ENCODE results near the gene PPP6C. TPM values are rescaled to one million over a fixed set of nuclear protein-coding genes. Genes with fewer than 3 reads are reported as not detected.

The PPP6C gene
- total and polyA plus RNA-seq, 2 experiments from 2014 or later = 31.9 to 46.4 TPM

DNA sequence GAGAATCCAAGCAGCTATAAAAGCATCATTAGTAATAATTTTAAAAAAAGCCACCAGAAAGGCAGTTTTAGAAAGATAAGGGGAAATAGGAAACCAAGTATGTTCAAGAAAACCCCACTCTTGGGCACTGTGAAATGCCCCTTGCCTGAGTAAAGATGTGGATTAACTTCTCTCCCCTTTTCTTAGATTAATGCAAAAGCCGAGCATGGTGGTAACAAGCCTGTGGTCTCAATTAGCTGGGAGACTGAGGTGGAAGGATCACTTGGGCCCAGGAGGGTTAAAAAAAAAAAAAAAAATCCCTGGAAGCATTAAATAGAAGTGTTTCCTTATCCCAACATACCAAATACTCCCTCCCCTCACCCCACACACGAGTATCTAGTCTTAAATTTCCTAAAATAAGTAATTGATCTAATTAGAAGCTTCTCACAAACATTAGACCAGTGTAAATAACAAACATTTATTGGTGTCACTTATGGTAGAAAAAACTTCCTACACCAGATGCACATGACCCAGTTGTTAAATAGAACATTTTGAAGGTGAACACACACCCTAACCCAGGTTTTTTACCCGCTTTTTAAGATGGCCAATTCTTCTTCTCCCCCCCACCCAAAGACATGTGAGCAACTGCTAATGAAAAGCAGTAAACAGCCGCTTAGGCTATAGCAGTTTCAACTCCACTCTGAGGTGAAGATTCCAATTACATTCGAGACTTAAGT, 46.4 kb upstream of the PPP6C start:
- H3K27ac Mint-ChIP-seq = no peak overlapping the region
- H3K9me3 Mint-ChIP-seq = no peaks in the 10 kb centered on the region
- DNase-seq (ENCODE audit: low spot score) = no peak
- H2AFZ ChIP-seq = no peak overlapping the region
- peaks cover 76% of the 10 kb centered on the region for H3K36me3 Mint-ChIP-seq (ENCODE audit: low read depth)
- H3K4me3 Mint-ChIP-seq = no peak overlapping the region; the same call in 2 of the 3 replicates
- H3K27ac ChIP-seq (ENCODE audit: low read depth) = no peak overlapping the region
- H3K9me2 ChIP-seq (ENCODE audit: insufficient read depth) = no peaks in the 10 kb centered on the region
- peaks cover 42% of the 10 kb centered on the region for H3K36me3 ChIP-seq (ENCODE audit: insufficient read depth)
- H3K4me3 ChIP-seq = no peak overlapping the region; the same call in 1 of the 2 replicates
- peaks cover 52% of the 10 kb centered on the region for H3F3A ChIP-seq (replicated peaks; ENCODE audit: low read depth)
- peaks cover 12% of the 10 kb centered on the region; the same call in 1 of the 2 replicates for H3K4me1 ChIP-seq (ENCODE audit: insufficient read depth)
- TF ChIP-seq ZNF331 (CRISPR knock-in tag; IDR thresholded peaks at IDR 0.05; ENCODE audit: low read depth) = no peak
- TF ChIP-seq, protein P1, sequence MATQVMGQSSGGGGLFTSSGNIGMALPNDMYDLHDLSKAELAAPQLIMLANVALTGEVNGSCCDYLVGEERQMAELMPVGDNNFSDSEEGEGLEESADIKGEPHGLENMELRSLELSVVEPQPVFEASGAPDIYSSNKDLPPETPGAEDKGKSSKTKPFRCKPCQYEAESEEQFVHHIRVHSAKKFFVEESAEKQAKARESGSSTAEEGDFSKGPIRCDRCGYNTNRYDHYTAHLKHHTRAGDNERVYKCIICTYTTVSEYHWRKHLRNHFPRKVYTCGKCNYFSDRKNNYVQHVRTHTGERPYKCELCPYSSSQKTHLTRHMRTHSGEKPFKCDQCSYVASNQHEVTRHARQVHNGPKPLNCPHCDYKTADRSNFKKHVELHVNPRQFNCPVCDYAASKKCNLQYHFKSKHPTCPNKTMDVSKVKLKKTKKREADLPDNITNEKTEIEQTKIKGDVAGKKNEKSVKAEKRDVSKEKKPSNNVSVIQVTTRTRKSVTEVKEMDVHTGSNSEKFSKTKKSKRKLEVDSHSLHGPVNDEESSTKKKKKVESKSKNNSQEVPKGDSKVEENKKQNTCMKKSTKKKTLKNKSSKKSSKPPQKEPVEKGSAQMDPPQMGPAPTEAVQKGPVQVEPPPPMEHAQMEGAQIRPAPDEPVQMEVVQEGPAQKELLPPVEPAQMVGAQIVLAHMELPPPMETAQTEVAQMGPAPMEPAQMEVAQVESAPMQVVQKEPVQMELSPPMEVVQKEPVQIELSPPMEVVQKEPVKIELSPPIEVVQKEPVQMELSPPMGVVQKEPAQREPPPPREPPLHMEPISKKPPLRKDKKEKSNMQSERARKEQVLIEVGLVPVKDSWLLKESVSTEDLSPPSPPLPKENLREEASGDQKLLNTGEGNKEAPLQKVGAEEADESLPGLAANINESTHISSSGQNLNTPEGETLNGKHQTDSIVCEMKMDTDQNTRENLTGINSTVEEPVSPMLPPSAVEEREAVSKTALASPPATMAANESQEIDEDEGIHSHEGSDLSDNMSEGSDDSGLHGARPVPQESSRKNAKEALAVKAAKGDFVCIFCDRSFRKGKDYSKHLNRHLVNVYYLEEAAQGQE (IDR thresholded peaks at IDR 0.05; ENCODE audit: unreplicated experiment) = no peak
- TF ChIP-seq, protein P2, sequence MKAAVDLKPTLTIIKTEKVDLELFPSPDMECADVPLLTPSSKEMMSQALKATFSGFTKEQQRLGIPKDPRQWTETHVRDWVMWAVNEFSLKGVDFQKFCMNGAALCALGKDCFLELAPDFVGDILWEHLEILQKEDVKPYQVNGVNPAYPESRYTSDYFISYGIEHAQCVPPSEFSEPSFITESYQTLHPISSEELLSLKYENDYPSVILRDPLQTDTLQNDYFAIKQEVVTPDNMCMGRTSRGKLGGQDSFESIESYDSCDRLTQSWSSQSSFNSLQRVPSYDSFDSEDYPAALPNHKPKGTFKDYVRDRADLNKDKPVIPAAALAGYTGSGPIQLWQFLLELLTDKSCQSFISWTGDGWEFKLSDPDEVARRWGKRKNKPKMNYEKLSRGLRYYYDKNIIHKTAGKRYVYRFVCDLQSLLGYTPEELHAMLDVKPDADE (IDR thresholded peaks at IDR 0.05) = no peak
- TF ChIP-seq ZNF114 (CRISPR knock-in tag; IDR thresholded peaks at IDR 0.05) = no peak
- no peak for TF ChIP-seq EZH2 (IDR thresholded peaks at IDR 0.05; ENCODE audit: low read depth, unreplicated experiment)
- TF ChIP-seq CTCF (conservative IDR thresholded peaks at IDR 0.05; ENCODE audit: low read depth in 2 of 2) = no peak
- no peak for TF ChIP-seq JUNB (IDR thresholded peaks at IDR 0.05; ENCODE audit: unreplicated experiment)
- TF ChIP-seq, protein P3, sequence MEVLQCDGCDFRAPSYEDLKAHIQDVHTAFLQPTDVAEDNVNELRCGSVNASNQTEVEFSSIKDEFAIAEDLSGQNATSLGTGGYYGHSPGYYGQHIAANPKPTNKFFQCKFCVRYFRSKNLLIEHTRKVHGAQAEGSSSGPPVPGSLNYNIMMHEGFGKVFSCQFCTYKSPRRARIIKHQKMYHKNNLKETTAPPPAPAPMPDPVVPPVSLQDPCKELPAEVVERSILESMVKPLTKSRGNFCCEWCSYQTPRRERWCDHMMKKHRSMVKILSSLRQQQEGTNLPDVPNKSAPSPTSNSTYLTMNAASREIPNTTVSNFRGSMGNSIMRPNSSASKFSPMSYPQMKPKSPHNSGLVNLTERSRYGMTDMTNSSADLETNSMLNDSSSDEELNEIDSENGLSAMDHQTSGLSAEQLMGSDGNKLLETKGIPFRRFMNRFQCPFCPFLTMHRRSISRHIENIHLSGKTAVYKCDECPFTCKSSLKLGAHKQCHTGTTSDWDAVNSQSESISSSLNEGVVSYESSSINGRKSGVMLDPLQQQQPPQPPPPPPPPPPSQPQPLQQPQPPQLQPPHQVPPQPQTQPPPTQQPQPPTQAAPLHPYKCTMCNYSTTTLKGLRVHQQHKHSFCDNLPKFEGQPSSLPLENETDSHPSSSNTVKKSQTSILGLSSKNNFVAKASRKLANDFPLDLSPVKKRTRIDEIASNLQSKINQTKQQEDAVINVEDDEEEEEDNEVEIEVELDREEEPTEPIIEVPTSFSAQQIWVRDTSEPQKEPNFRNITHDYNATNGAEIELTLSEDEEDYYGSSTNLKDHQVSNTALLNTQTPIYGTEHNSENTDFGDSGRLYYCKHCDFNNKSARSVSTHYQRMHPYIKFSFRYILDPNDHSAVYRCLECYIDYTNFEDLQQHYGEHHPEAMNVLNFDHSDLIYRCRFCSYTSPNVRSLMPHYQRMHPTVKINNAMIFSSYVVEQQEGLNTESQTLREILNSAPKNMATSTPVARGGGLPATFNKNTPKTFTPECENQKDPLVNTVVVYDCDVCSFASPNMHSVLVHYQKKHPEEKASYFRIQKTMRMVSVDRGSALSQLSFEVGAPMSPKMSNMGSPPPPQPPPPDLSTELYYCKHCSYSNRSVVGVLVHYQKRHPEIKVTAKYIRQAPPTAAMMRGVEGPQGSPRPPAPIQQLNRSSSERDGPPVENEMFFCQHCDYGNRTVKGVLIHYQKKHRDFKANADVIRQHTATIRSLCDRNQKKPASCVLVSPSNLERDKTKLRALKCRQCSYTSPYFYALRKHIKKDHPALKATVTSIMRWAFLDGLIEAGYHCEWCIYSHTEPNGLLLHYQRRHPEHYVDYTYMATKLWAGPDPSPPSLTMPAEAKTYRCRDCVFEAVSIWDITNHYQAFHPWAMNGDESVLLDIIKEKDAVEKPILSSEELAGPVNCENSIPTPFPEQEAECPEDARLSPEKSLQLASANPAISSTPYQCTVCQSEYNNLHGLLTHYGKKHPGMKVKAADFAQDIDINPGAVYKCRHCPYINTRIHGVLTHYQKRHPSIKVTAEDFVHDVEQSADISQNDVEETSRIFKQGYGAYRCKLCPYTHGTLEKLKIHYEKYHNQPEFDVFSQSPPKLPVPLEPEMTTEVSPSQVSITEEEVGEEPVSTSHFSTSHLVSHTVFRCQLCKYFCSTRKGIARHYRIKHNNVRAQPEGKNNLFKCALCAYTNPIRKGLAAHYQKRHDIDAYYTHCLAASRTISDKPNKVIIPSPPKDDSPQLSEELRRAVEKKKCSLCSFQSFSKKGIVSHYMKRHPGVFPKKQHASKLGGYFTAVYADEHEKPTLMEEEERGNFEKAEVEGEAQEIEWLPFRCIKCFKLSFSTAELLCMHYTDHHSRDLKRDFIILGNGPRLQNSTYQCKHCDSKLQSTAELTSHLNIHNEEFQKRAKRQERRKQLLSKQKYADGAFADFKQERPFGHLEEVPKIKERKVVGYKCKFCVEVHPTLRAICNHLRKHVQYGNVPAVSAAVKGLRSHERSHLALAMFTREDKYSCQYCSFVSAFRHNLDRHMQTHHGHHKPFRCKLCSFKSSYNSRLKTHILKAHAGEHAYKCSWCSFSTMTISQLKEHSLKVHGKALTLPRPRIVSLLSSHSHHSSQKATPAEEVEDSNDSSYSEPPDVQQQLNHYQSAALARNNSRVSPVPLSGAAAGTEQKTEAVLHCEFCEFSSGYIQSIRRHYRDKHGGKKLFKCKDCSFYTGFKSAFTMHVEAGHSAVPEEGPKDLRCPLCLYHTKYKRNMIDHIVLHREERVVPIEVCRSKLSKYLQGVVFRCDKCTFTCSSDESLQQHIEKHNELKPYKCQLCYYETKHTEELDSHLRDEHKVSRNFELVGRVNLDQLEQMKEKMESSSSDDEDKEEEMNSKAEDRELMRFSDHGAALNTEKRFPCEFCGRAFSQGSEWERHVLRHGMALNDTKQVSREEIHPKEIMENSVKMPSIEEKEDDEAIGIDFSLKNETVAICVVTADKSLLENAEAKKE (CRISPR knock-in tag; IDR thresholded peaks at IDR 0.05) = no peak
- TF ChIP-seq STAT1 (IDR thresholded peaks at IDR 0.05; ENCODE audit: unreplicated experiment) = no peak
- no peak for TF ChIP-seq POLR2AphosphoS5 (IDR thresholded peaks at IDR 0.05; ENCODE audit: low read depth)
- TF ChIP-seq EZH2phosphoT487 (IDR thresholded peaks at IDR 0.05; ENCODE audit: unreplicated experiment) = no peak
- no peak for TF ChIP-seq NANOG (IDR thresholded peaks at IDR 0.05; ENCODE audit: borderline replicate concordance)
- TF ChIP-seq CREB1 (CRISPR knock-in tag; IDR thresholded peaks at IDR 0.05; ENCODE audit: low read depth) = no peak
- ATAC-seq = no peak
- H3K27me3 Mint-ChIP-seq (ENCODE audit: insufficient read depth, low read depth, poor library complexity) = peaks cover 6% of the 10 kb centered on the region
- H3K4me1 Mint-ChIP-seq = peaks cover 12% of the 10 kb centered on the region
- peaks cover 49% of the 10 kb centered on the region for H4K20me1 ChIP-seq (replicated peaks; ENCODE audit: insufficient read depth)
- peaks cover 48% of the 10 kb centered on the region for H3K79me2 ChIP-seq (replicated peaks; ENCODE audit: insufficient read depth)
- no peaks in the 10 kb centered on the region for H3K27me3 ChIP-seq (ENCODE audit: insufficient read depth)
- 0 out of 2 replicates have a peak overlapping the region, but pooled peaks have one; percentile 34 for H3K4me2 ChIP-seq
